Erythroblast (primary cell): ENCODE data around the gene LY86.

Source experiments
- GATA1 ChIP-seq: IDR thresholded peaks from 2 replicates; pipeline ENCODE4 v1.6.1; 2011; ENCODE audit warnings: low read depth, mild to moderate bottlenecking, control low read depth, low read length, moderate library complexity
- POLR2A ChIP-seq: IDR thresholded peaks from 2 replicates; pipeline ENCODE4 v1.6.1; 2011; ENCODE audit warnings: mild to moderate bottlenecking, low read length

DNA sequence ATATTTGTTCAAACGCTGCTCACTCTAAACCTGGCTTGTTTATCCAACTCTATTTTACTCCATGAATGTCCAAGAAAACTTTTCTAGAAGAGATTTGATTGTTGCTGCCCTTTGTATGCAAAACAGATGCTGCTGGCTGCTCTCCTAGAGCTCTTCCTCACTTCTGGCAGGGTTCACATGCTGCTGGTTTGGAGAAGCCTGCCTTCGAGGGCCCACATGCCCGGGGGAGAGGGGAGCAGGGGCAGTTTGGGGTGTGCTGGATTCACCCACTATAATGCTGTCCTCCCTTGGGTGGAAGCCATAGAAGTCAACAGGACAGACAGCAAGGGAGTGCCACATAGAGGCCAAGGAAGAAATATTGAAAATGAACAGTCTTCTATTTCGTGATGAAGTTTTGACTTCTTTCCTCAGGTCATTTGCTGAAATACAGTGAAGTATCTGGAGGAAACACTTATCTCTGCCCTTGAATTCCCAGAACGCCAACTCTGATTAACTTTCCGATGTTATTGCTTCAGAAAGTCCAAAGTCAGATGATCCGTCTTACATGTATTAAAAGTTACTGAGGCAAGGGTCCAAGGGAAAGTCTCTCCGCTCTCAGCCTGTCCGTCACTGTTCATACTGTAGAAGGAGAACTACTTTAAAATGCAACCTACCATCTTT, 32.4 kb downstream of the LY86 start:
- TF ChIP-seq POLR2A (no peak), GATA1 (no peak)
